HG03103 (cell line): ENCODE data around the gene RABGAP1L.
"Not testable (repeated sequence)": the region's sequence is repeated elsewhere in the genome, so short reads cannot be mapped to it uniquely, and the experiment has no call there.

Experiments
- ATAC-seq: cut with Tn5 transposase; IDR thresholded peaks from one replicate; pipeline ENCODE4 v1.9.1; 2021; ENCODE audit warnings: low read depth; ENCODE audit not compliant: unreplicated experiment

The RABGAP1L gene

GRCh38 chr1:174417921-174418320, 258.6 kb downstream of the RABGAP1L start:
- ATAC-seq, result no peak

GRCh38 chr1:174425121-174425520, 265.8 kb downstream of the RABGAP1L start:
- ATAC-seq, result no peak

GRCh38 chr1:174426153-174426552, 266.8 kb downstream of the RABGAP1L start:
- ATAC-seq, result no peak

GRCh38 chr1:174428033-174428432, 268.7 kb downstream of the RABGAP1L start:
- ATAC-seq, result no peak

GRCh38 chr1:174428739-174429138, 269.4 kb downstream of the RABGAP1L start:
- no peak for ATAC-seq

- no peak for ATAC-seq
Measured at GRCh38 chr1:174433451-174433850, 274.1 kb downstream of the RABGAP1L start.

DNA sequence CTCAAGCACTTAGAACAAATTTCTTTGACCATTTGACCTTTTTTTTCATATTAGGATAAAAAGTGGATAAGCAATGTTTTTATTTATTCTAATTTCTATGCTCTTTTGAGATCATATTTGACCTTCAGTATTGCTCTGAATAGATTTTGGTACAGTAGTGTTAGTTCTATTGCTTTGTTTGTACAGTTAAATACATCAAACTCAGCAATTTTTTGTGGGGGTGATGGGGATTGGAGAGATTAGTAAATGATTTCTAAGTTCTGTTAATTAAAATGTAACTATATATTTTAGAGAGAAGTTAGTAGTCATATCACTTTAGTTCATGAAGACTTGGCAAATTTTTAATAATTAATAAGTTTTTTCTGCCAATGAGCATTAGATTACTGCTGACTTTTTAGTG, 286.0 kb downstream of the RABGAP1L start:
- no peak for ATAC-seq

- ATAC-seq, result no peak
Measured at GRCh38 chr1:174445817-174446216, 286.5 kb downstream of the RABGAP1L start.

DNA sequence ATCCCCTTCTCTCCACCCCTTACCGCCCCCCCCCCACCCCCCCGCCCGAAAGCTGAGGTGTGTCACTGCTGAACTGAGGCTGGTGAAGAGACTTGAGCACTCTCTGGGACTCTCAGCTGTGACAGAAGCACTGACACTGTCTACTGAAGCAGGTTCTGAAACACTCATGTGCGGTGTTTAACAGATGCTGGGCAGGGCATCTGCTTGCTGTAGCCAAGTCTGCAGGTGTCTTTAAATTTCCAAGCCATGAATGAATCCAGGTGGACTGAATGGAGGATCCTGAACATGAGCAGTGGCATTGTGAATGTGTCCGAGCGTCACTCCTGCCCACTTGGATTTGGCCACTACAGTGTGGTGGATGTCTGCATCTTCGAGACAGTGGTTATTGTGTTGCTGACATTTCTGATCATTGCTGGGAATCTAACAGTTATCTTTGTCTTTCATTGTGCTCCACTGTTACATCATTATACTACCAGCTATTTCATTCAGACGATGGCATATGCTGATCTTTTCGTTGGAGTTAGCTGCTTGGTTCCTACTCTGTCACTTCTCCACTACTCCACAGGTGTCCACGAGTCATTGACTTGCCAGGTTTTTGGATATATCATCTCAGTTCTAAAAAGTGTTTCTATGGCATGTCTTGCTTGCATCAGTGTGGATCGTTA, 288.7 kb downstream of the RABGAP1L start, which contains the start of gene GPR52:
Gene GPR52 (plus strand): TSS at position 99 of the 665 bp plus-strand sequence. CDS start 148 bp downstream, at position 247.
- no peak for ATAC-seq

GRCh38 chr1:174448531-174448883, 289.2 kb downstream of the RABGAP1L start:
- ATAC-seq, result no peak

- no peak for ATAC-seq
Measured at GRCh38 chr1:174448974-174449373, 289.7 kb downstream of the RABGAP1L start.

- ATAC-seq, result no peak
Measured at GRCh38 chr1:174451408-174451807, 292.1 kb downstream of the RABGAP1L start.

DNA sequence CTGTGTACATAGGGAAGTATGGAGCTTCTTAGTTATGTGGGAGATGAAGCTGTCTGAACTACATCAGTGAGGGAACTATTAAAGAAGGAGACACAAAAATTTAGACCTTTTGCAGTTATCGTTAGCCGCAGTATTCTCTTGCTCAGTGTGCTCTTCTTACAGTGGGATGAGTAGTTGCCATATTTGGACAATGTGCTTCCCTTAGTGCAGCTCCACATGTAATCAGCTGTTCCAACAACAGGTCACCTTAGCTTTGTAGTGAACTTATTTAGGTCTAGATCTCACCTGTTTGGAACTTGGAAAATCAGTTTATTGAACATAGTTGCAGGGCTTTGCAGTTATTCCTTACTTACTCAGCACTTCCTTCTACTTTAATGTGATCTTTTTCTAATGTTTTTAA, 306.5 kb downstream of the RABGAP1L start:
- ATAC-seq, result no peak

DNA sequence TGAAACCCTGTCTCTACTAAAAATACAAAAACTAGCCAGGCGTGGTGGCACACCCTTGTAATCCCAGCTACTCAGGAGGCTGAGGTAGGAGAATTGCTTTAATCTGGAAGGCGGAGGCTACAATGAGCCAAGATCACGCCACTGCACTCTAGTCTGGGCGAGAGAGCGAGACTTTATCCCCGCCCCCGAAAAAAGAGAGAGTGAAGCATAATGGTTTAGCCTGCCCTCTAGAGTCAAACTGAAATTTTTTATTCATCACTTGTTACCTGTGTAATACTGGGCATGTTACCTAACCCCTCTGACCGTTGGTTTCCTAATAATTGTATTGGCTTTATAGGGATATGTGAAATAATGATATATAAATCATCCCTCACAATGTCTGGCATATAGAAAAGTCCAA, 307.3 kb downstream of the RABGAP1L start:
- no peak for ATAC-seq

- ATAC-seq, result no peak
Measured at GRCh38 chr1:174469052-174469451, 309.7 kb downstream of the RABGAP1L start.

DNA sequence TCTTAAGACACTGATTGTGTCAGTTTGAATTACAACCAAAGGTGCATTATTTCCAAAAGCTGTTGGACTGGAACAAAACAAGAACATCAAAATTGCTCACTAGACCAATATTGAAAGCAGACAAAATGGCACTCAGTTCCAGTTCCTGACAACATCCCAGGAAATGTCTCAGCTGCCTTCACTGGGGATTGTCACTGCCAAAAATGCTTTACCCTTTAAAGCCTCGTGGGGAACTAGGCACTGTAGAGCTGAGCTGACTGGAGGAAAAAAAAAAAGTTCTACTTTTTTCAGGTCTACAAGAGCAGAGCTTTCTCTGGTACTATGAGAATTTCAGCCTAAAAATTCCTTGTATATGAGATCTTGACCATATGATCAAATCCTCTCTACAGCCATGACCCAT, 310.4 kb downstream of the RABGAP1L start:
- ATAC-seq, result no peak

DNA sequence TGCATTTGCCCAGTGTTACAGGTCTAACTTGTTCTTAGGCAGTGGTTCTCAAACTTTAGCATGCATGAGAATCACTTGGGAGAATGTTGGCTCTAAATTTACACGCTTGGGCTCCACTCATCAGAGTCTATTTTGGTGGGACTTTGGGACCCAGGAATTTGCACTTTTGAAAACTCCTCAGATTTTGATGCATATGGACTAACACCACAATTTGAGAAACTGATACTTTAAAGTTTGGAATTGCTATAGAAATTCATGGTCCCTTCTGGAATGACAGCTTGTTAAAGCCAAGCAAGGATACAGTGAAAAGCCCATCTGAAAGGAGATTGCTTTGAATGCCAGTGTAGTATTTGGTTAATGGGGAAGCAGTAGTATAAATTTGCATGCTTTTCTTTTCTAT, 320.0 kb downstream of the RABGAP1L start:
- no peak for ATAC-seq

DNA sequence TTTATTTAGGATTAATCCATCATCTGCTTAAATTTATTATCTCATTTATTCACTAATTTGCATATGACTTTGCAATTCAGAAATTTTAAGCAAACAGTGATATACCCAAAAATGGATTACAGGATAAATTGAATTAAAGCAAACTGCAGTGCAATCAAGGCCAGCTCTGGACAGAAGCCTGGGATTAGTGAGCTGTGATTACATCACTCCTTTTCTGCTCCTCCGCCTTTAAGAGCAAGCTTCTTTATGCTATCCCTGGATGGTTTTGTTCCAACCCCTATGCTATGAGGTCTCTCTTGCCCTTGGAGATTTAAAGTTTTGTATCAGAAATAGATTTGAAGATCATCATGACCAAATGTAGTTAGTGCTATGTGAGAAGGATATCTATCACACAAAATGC, 321.0 kb downstream of the RABGAP1L start:
- ATAC-seq, result no peak

GRCh38 chr1:174491606-174492005, 332.3 kb downstream of the RABGAP1L start:
- ATAC-seq, result no peak

DNA sequence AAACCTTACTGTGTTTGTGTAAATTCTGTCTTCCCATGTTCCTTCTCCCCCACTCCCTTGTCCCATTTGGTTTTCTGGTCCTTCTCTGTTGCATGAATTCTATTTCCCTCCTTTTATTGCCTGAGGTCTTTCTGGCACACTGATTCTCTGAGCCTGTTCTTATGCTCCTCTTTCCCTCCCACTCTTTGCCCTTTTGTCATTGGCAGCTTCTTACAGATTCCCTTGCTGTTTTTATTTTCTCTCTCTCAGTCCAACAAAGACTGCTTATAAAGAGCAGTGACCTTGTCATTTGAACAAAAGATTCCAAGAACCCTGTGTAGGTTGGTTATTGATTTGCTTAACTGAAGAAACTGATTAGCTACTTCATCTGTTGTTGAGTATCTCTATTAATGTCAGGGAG, 338.2 kb downstream of the RABGAP1L start:
- ATAC-seq, result no peak

DNA sequence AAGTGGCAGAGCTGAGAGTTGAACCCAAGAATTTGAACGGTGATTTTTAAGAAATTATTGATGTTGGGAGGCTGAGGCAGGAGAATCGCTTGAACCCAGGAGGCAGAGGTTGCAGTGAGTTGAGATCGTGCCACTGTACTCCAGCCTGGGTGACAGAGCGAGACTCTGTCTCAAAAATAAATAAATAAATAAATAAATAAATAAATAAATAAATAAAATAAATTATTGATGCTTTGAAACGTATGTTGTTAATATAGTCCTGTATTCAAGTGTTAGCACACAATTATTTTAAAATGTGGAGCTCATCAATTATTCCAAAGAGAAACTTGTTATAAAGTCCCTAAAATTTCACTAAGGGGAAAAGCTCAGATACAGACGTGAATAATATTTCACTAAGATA, 357.4 kb downstream of the RABGAP1L start:
- ATAC-seq, result not testable (repeated sequence)

DNA sequence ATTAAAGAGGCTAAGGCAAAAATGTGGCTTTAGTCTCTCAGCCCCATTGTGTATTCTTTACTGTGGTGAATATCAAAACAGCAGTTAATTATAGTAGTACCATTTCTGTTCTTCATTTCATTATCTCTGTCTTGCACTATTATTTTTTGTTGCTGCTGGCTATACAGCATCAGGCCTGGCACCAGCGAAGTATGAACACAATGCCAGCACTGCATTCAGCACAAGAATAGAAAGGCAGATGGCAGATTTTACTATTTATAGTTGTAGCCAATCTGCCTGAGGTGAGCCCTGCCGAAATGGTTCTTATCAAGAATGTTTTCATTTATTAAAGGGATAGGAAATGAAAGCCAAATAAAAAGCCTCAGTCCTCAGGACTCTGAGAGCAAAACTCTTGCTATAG, 360.5 kb downstream of the RABGAP1L start:
- no peak for ATAC-seq

- ATAC-seq, result no peak
Measured at GRCh38 chr1:174531751-174532150, 372.4 kb downstream of the RABGAP1L start.
